NOMO-1 (cell line): ENCODE data around the gene TMEM271.
"Not testable (repeated sequence)": the region's sequence is repeated elsewhere in the genome, so short reads cannot be mapped to it uniquely, and the experiment has no call there.

Experiments used
- DNase-seq, 2 experiments: peaks; one replicate each; lab custom pipeline; 2025; ENCODE audit not compliant: unreplicated experiment in 2 of 2; lab: John Stamatoyannopoulos, UW

The TMEM271 gene

DNA sequence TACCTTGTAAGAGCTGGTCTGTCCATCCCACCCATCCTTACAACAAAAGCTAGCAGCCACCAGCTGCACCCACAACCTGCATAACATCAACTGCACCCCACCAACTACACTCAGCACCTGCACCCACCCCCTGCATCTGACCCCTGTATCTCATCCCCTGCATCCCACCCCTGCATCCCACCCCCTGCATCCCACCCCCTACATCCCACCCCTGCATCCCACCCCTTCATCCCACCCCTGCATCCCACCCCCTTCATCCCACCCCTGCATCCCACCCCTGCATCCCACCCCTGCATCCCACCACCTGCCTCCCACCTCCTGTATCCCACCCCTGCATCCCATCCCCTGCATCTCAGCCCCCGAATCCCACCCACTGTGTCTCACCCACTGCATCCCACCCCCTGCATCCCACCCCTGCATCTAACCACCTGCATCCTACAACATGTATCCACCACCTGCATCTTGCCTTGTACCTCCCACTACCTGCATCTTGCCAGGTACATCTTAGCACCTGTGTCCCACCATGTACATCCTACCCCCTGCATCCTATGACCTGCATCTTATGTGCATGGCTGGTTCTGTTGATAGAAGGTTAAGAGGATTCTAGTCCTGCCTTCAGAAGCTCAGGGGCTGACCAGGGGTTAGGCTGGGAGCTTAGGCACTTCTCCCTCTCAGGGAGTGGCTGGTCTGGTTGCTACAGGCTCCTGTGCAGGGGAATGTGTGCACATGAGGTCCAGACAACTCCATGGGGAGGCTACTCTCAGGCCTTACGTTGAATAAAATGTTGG lies 9.4 kb downstream of the TMEM271 start:
- no peak for DNase-seq

- no peak for DNase-seq
Observed at GRCh38 chr4:566035-566434, 10.1 kb downstream of the TMEM271 start.

- not testable (repeated sequence) for DNase-seq
Observed at GRCh38 chr4:565614-566013, 10.5 kb downstream of the TMEM271 start.

DNA sequence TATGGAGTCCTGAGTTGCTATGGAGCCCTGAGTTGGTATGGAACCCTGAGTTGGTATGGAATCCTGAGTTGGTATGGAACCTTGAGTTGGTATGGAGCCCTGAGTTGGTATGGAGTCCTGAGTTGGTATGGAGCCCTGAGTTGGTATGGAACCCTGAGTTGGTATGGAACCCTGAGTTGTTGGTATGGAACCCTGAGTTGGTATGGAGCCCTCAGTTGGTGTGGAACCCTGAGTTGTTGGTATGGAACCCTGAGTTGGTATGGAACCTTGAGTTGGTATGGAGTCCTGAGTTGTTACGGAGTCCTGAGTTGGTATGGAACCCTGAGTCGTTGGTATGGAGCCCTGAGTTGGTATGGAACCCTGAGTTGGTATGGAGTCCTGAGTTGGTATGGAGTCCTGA lies 13.6 kb downstream of the TMEM271 start:
- not testable (repeated sequence) for DNase-seq

- DNase-seq: no peak
Observed at GRCh38 chr4:561426-561825, 14.7 kb downstream of the TMEM271 start.

- DNase-seq: no peak
Observed at GRCh38 chr4:560731-561291, 15.3 kb downstream of the TMEM271 start.

DNA sequence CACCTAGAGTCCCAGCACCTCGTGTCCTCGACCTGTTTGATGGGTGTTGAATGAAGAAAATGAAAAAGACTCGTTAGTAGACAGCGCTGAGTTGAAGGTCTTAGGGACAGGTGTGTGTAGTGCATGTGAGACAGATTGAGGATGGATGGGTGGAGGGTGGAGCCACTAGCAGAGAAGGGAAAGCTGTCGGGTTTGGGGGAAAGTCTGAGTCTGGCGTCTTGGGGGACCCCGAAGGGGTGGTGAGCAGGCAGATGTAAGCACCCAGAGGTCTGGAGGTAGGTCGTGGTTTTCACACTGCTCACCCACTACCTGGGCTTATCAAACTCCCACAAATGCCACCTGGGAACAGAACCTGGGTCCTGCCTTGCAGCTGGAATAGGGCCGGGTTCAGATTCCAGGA lies 16.0 kb downstream of the TMEM271 start:
- DNase-seq: no peak

DNA sequence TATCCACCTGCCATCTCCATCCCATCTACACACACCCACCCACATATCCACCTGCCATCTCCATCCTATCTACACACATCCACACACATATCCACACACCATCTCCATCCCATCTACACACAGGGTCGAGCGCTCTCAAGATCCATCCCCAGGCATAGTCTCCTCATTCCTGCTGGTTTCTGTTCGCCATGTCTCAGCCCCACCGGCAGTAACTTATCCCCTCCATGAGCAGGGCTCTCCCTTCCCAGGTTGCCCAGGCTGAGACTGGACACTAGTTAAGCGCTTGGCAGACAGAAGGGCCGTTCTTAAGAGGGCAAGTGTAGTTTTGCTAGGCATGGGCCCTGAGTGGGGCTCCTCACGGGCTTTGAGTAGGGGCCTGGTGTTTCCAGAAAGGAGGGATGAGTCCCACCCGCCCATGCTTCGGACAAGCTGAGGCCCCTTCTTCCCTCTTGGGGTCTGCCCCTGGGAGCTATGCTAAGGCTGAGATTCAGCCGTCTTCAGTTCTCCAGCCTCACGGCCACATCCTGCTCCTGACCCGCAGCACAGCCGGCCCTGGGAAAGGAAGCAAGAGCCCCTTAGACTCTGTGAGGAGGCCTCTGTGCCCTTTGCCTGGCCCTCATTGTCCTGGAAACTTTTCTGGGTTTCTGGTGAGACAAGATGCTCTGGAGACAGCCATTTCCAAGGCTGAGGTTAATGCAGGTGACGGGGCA lies 20.4 kb downstream of the TMEM271 start:
- DNase-seq: no peak

DNA sequence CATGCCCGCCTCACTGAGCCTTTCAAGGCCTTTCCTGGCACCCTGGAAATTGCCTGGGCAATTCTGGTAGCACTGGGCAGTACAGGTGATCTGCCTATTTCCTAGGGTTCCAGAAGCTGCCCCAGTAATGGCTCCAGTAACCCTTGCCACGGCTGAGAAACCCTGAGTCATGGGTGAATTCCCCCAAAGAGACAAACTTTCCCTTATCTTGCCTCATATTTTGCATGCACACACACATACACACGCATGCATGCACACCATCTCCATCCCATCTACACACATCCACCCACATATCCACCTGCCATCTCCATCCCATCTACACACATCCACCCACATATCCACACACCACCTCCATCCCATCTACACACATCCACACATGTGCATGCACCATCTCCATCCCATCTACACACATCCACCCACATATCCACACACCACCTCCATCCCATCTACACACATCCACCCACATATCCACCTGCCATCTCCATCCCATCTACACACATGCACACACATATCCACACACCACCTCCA lies 21.2 kb downstream of the TMEM271 start:
- not testable (repeated sequence) for DNase-seq

GRCh38 chr4:552019-552418 lies 24.1 kb downstream of the TMEM271 start:
- DNase-seq: no peak

DNA sequence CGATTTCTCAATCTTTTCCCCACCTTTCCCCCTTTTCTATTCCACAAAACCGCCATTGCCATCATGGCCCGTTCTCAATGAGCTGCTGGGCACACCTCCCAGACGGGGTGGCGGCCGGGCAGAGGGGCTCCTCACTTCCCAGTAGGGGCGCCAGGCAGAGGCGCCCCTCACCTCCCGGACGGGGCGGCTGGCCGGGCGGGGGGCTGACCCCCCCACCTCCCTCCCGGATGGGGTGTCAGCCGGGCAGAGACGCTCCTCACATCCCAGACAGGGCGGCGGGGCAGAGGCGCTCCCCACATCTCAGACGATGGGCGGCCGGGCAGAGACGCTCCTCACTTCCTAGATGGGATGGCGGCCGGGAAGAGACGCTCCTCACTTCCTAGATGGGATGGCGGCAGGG lies 25.8 kb downstream of the TMEM271 start:
- not testable (repeated sequence) for DNase-seq

GRCh38 chr4:548976-549375 lies 27.1 kb downstream of the TMEM271 start:
- DNase-seq: no peak

DNA sequence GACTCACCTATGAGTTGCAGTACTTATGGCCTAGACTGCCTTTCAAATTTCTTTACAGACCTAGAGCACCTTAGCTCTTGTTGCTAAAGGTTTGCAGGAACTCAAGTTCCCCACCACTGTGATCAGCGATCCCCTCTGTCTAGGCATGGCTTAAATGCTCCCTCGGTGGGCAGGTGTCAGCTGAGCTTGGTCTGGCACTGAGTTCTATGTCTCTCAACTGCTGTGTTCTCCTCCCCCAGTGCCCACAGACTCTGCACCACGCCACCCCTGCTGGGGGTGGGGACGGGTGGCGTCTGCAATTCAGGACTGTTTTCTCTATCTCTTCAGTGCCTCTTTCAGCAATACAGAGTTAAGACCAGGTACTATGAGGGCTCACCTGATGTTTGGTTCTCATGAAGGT lies 30.5 kb downstream of the TMEM271 start:
- no peak for DNase-seq

- no peak for DNase-seq
Observed at GRCh38 chr4:544386-545105, 31.5 kb downstream of the TMEM271 start.

- DNase-seq: no peak
Observed at GRCh38 chr4:541271-541670, 34.8 kb downstream of the TMEM271 start.

DNA sequence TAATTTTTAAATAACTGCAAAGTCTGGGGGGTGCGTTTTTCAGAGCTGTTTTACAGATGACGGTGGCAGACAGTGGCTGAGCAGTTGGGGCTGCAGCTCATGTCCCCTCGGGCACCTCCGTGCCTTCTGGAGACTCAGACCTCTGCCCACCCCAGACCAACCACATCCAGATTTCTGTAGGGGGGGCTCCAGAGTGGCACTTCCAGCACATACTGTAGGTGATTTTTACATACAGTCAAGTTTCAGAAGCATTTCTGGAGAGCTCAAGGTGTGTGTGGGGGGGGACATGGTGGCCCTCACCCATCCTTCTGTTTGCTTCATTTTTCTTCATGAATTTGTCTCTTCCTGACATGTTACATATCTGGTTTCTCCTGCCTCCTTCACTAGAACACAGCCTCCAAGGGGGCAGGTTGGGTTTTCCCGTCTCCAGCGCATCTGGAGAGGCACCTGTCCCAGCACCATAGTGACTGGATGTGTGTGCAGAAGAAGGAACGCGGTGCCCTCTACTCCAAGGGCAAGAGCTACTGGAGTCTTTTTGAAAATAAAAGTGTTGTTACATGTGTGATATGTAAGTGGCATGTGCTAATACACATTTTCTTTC lies 37.5 kb downstream of the TMEM271 start:
- no peak for DNase-seq

GRCh38 chr4:537436-538264 lies 38.4 kb downstream of the TMEM271 start:
- DNase-seq: no peak

DNA sequence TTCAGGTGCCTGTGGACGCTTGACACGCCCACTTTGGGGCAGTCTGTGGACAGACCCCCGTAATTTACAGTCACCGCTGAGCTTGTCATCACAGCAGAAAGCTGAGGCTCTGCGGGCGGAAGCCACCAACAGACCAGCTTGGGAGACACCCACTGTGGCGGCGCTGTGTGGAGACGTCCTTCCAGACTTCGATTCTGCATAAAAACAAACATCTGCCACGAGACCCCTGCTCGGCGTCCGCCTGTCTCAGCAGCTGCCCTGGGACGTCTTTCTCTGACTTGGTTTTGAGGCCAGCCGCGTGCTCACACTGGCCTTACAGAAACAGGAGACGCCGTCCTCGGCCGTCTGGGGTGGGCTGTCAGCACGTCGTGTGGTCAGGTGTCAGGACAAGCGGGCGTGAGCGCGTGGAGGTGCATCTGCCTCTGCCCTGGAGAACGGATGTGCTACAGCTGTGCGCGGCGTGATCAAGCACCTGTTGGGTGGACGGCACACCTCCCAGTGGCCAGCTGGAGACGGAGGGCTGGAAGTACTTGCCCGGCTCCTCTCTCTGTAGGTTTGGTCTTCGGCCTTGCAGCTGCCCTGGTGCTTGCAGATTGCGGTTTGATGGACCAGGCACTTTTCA lies 39.6 kb downstream of the TMEM271 start:
- no peak for DNase-seq

DNA sequence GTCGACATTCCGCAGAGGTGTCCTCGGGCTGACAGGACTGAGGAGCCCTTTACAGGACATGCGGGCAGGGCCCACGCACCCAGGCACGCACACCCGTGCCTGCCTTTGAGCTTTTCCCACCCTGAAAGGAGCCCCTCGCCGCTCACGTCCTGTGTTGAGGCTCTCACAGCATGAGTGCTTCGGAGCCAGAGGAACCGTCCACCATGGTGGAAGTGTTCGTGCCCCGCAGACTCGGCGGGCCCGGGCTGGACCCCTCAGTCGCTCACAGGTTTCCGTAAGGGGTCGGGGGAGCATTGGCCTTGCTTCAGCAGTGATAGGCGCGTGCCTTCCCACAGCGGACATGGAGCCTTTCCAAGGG lies 40.2 kb downstream of the TMEM271 start:
- DNase-seq: no peak
